PFSK-1 (cell line): ENCODE results near the gene PAN2.

ENCODE experiments used
- FOXP2 ChIP-seq: optimal IDR thresholded peaks from 2 replicates; pipeline ENCODE3; 2011; ENCODE audit warnings: borderline replicate concordance, control low read depth, inconsistent platforms; ENCODE audit not compliant: insufficient read depth; ENCODE audit errors: extremely low read length, extremely low read depth
- POLR2AphosphoS5 ChIP-seq: IDR thresholded peaks from 2 replicates; pipeline ENCODE4 v1.6.1; 2012; ENCODE audit warnings: low read depth, mild to moderate bottlenecking, control low read depth, low read length, moderate library complexity
- SIN3A ChIP-seq: IDR thresholded peaks from 2 replicates; pipeline ENCODE4 v1.6.1; 2012; ENCODE audit warnings: mild to moderate bottlenecking, low read length, moderate library complexity, borderline replicate concordance; ENCODE audit not compliant: insufficient read depth
- TAF1 ChIP-seq: IDR thresholded peaks from 2 replicates; pipeline ENCODE4 v1.6.1; 2012; ENCODE audit warnings: low read length, control low read depth, borderline replicate concordance; ENCODE audit not compliant: insufficient read depth
- TF ChIP-seq, protein P1 (sequence below), 2 experiments: IDR thresholded peaks; 2 replicates each; pipeline versions ENCODE4 v1.6.1 to v1.8.0; 2011 to 2012; ENCODE audit warnings: low read depth in 2 of 2, low read length in 2 of 2, control low read depth in 1 of 2, inconsistent platforms in 1 of 2, mild to moderate bottlenecking in 1 of 2, moderate library complexity in 1 of 2; ENCODE audit not compliant: insufficient read depth in 1 of 2

PAN2 gene

GRCh38 chr12:56299853-56300643, 33.8 kb downstream of the PAN2 start, which contains the start of gene CS:
Gene CS, minus strand, starts transcription at chr12:56300330. Its CDS starts 129 bp downstream, at chr12:56300201.
- no peak for TF ChIP-seq SIN3A
- peak; percentile 52 for TF ChIP-seq FOXP2
- TF ChIP-seq, protein P1, sequence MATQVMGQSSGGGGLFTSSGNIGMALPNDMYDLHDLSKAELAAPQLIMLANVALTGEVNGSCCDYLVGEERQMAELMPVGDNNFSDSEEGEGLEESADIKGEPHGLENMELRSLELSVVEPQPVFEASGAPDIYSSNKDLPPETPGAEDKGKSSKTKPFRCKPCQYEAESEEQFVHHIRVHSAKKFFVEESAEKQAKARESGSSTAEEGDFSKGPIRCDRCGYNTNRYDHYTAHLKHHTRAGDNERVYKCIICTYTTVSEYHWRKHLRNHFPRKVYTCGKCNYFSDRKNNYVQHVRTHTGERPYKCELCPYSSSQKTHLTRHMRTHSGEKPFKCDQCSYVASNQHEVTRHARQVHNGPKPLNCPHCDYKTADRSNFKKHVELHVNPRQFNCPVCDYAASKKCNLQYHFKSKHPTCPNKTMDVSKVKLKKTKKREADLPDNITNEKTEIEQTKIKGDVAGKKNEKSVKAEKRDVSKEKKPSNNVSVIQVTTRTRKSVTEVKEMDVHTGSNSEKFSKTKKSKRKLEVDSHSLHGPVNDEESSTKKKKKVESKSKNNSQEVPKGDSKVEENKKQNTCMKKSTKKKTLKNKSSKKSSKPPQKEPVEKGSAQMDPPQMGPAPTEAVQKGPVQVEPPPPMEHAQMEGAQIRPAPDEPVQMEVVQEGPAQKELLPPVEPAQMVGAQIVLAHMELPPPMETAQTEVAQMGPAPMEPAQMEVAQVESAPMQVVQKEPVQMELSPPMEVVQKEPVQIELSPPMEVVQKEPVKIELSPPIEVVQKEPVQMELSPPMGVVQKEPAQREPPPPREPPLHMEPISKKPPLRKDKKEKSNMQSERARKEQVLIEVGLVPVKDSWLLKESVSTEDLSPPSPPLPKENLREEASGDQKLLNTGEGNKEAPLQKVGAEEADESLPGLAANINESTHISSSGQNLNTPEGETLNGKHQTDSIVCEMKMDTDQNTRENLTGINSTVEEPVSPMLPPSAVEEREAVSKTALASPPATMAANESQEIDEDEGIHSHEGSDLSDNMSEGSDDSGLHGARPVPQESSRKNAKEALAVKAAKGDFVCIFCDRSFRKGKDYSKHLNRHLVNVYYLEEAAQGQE (IDR thresholded peaks at IDR 0.05; ENCODE audit: insufficient read depth in 1 of 2, low read depth in 2 of 2, low read length in 2 of 2) = 0 out of 4 replicates have a peak, but pooled peaks have one; percentile 23 to 30
- no peak for TF ChIP-seq TAF1
- peak; percentile 74 for TF ChIP-seq POLR2AphosphoS5

DNA sequence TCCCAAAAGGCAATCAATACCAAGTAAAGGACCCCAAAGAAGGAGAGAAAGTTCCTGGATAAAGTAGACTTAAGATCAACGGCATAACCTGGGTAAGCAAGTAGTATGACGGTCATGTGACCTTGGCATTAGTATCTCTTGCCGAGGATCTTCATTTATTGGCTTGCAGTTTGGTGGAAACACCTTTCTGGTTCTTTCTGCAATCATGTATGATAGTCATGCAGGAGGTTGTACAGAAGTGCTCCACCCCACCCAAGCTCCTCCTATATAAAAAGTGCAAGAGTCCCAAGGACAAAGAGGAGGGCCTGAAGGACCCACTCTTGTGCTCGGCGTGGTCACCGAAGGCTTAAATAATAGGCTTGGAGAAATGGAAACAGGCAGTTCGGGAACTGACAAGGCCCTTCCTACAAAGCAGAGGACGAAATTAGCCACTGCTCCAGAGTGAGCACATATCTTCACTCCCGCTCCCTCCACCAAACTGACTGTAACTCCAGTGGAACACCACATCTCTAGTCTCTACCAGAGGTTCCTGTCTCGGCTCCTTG, 34.4 kb downstream of the PAN2 start:
- no peak for TF ChIP-seq SIN3A
- TF ChIP-seq TAF1 = no peak
- no peak for TF ChIP-seq FOXP2
- TF ChIP-seq, protein P1 (IDR thresholded peaks at IDR 0.05; ENCODE audit: insufficient read depth in 1 of 2, low read depth in 2 of 2, low read length in 2 of 2) = no peak
- TF ChIP-seq POLR2AphosphoS5 = no peak

- no peak for TF ChIP-seq FOXP2
- no peak for TF ChIP-seq TAF1
- TF ChIP-seq, protein P1 (IDR thresholded peaks at IDR 0.05; ENCODE audit: insufficient read depth in 1 of 2, low read depth in 2 of 2, low read length in 2 of 2) = no peak
- TF ChIP-seq POLR2AphosphoS5 = no peak
- TF ChIP-seq SIN3A = no peak
Observed at GRCh38 chr12:56298828-56299227, 35.0 kb downstream of the PAN2 start.

DNA sequence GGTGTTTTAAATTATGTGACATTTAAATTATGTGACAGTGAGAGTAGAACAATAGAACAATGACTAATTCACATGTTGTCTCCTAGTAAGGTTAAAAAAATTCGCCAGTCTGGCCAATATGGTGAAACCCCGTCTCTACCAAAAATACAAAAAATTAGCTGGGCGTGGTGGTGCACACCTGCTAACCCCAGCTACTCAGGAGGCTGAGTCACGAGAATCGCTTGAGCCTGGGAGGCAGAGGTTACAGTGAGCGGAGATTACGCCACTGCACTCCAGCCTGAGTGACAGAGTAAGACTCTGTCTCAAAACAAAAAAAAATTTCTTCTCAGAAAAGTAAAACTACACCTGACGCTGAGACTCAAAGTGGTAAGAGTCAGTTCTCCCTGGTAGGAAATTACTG, 36.4 kb downstream of the PAN2 start:
- TF ChIP-seq FOXP2 = no peak
- TF ChIP-seq TAF1 = no peak
- no peak for TF ChIP-seq POLR2AphosphoS5
- TF ChIP-seq SIN3A = no peak
- TF ChIP-seq, protein P1 (IDR thresholded peaks at IDR 0.05; ENCODE audit: insufficient read depth in 1 of 2, low read depth in 2 of 2, low read length in 2 of 2) = no peak
